GM15510 (cell line): Measurements from ENCODE around the gene NINJ2.

Experiments
- POLR2A ChIP-seq: IDR thresholded peaks from 3 replicates; pipeline ENCODE4 v1.6.1; 2011; ENCODE audit warnings: borderline replicate concordance; ENCODE audit not compliant: insufficient read length; ENCODE audit errors: extremely low read depth

The NINJ2 gene

GRCh38 chr12:575948-576614, 87.2 kb downstream of the NINJ2 start:
- no peak for TF ChIP-seq POLR2A

- no peak for TF ChIP-seq POLR2A
Observed at GRCh38 chr12:575129-575502, 88.1 kb downstream of the NINJ2 start.

DNA sequence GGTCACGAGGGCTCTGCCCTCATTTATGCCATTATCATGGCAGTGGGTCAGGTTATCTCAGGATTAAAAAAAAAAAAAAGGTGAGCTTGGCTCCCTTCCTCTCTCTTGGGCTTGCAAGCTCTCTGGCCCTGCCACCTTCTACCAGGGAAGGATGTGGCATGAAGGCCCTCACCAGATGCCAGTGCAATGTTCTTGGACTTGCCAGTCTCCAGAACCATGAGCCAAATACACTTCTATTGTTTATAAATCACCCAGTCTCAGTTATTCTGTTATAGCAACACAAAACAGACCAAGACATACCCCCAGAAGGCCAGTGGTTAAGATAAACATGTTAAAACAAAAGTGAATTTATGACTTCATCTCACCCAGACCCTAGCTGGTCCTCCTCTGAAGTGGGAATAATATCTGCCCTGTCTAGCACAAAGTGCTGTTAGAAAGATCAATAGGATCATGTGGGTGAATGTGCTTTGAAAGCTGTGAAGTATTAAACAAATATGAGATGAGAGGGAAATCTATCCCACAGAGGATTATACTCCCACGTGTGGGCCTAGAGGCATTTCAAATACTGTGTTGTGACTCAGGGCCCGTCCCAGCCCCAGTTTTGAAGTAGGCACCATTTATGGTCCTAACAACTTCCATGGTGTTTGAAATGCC, 88.6 kb downstream of the NINJ2 start:
- no peak for TF ChIP-seq POLR2A

DNA sequence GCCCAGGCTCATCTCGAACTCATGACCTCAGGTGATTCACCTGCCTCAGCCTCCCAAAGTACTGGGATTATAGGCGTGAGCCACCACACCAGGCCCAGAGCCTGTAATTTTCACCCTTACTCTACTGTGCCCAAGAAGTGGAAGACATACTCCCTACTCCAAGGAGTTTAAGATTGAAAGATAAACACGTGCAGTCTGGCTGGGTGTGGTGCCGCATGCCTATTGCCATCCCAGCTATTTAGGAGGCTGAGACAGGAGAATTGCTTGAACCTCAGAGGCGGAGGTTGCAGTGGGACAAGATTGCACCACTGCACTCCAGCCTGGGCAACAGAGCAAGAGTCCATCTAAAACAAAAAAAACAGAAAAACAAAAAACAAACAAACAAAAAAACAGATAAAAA, 90.0 kb downstream of the NINJ2 start:
- no peak for TF ChIP-seq POLR2A

- no peak for TF ChIP-seq POLR2A
Observed at GRCh38 chr12:572532-572899, 90.7 kb downstream of the NINJ2 start.

GRCh38 chr12:571795-572531, 91.3 kb downstream of the NINJ2 start:
- TF ChIP-seq POLR2A = no peak

DNA sequence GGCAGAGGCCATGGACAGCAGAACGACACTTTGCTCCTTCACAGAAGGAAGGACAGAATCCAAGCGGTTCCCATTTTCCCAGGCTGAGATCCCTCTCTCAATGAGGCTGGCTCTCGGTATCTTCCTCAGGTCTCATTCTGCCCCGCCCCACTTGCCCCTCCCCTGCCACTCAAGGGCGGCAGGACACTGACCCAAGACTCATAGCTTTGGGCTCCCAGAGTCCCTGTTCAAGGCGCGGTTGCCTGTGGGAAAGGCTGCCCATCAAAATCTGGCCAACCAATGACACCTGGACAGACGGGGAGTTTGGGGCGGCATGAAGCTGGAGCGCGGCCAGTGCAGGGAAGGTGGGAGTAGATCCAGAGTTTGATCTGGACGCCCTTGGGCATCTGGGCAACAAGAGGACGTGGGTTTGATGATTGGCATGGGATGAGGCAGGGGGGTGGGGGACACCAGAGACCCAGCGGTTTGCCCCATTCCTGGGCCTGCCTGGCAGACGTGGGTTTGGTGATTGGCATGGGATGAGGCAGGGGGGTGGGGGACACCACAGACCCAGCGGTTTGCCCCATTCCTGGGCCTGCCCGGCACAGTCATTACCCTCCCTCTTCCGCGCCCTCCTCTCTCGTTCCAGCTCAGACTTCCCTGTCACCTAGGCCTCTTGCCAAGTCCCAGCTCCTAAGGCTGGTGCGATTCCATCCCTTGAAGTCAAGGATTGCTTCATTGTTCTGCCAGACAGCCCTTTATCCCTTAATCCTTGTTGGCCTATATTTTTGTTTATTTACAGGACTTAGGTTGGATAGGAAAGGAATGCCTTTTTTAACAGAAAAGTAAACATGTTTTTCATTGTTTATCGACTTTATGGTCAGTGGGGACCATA, 92.1 kb downstream of the NINJ2 start:
- TF ChIP-seq POLR2A = no peak

DNA sequence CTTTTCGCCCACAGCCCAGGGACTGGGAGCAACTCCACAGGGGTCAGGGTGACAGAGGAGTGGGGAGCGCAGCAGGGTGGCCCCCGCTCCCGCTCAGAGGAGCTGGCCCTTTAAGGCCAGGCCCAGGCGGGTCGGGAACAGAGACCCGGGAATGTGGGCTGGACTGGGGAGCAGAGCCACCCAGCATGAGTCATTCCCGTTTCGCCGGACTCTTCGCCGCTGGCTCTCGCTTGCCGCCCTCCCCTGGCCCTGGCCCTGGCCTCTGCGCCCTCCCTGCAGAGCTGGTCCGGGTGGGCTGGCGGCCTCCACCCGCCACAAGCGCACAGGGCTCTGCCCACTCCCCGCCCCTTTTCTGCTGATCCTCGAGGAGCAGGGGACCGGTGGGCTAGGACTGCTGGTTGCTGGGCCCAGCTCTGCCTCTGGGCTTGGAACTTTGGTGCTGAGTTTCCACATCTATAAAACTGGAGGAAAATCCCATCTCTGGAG, 92.8 kb downstream of the NINJ2 start:
- TF ChIP-seq POLR2A = no peak

GRCh38 chr12:569803-570434, 93.3 kb downstream of the NINJ2 start:
- TF ChIP-seq POLR2A = no peak

DNA sequence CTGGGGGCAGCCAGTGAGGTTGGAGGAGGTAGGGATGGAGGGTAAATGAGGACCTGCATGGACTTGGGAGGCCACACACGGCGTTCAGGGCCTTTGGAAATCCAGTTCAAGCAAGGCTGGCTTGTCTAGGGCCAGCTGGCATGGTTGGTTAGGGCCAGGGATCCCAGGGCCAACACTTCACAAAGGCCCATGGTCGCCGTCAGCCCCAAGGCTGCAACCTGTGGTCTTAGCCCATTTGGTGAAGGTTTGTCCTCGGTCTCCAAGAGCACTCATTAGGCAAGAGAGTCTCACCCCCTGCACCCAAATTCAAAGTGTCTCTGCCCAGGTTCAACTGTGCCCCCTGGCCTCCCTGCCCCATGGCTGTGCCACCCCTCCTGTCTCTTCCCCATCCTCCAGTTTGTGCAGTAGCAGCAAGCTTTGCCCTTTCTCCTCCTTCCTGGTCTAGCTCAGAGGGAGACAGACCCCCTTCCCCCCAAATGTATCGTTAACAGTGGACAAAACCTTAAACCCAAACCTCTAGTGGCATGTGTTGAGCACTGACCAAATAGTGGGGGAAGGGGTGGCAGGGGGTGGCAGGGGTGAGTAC, 94.1 kb downstream of the NINJ2 start:
- TF ChIP-seq POLR2A = no peak

GRCh38 chr12:568486-568885, 94.8 kb downstream of the NINJ2 start:
- TF ChIP-seq POLR2A = no peak

DNA sequence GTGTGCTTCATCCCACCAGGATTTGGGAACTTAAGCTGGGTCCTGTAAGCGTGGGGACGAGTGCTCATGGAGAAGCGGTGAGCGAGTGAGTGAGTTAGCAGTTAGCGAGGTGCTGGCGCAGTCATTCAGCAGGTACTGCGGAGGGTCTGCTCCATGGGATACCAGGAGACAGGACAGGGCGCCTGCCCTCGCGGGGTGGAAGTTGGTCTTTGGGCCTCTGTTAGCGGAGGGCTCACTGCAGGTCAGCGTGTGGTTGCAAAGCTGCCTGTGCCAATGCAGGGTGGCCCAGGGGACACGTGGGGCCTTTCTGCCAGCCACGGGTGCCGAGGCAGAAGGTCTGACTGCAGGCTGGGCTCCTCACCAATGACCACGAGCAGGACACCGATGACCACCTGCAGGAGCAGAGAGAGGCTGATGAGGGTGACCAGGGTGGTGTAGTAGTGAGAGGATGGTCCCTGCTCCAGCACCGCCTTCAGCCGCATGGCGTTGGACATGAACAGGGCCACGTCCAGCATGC, 97.6 kb downstream of the NINJ2 start:
- no peak for TF ChIP-seq POLR2A

DNA sequence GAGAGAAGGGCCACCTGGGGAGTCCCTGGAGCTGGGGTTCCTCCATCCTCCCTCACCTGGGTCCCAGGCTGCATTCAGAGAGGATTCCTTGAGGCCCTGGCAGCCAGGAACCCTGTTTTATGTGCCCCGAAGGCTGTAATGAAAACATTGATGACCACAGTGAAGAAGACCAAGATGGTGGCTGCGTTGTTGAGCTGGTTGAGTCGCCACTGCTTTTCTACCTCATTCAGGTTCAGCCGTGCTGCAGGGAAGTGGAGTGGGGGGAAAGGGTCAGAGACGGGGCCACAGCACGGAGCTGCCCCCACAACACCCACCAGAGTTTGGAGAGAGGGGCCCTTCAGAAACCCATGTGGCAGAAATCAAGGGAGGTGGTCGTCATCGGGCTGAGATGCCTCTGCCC, 98.1 kb downstream of the NINJ2 start:
- no peak for TF ChIP-seq POLR2A
